ENCODE measurements around the gene GFY. TPM values are rescaled to one million over a fixed set of nuclear protein-coding genes. Genes with fewer than 3 reads are reported as not detected.

The GFY gene
- total and polyA plus RNA-seq, 9 of the 15 experiments (the other 6 are each of a cell fraction or from before 2014, with no cell fraction given), result 0.06 to 0.40 (median 0.19) TPM; not detected in 3

- TF ChIP-seq CTCFL (IDR thresholded peaks at IDR 0.05; ENCODE audit: borderline replicate concordance, insufficient read depth, low read depth, low read length, poor library complexity, severe bottlenecking) (peak; percentile 74), PTBP1 (IDR thresholded peaks at IDR 0.05; ENCODE audit: low read depth, low read length) (no peak), CREB3 (tag; conservative IDR thresholded peaks at IDR 0.05; ENCODE audit: low read depth) (peak; percentile 67), TAF7 (tag; IDR thresholded peaks at IDR 0.05) (no peak), ZNF318 (IDR thresholded peaks at IDR 0.05; ENCODE audit: borderline replicate concordance in 1 of 2, low read depth in 1 of 2) (no peak), ZHX1 (conservative IDR thresholded peaks at IDR 0.05; ENCODE audit: low read length) (no peak), ZFX (CRISPR knock-in tag; IDR thresholded peaks at IDR 0.05) (peak; percentile 84)
These were observed 2.6 kb upstream of the GFY start (continued) for GRCh38 chr19:49422407-49423070.
